ENCODE results near the gene SMAD3. TPM values are rescaled to one million over a fixed set of nuclear protein-coding genes. Genes with fewer than 3 reads are reported as not detected.

Gene SMAD3
- total and polyA plus RNA-seq, 4 donors: 4.0 to 12.2 (median 5.5) TPM

- Histone ChIP-seq H3K27ac (ENCODE audit: low read depth in 1 of 2, low read length in 2 of 2) (no peak overlapping the region), H3K4me3 (ENCODE audit: low read depth in 1 of 3, low read length in 3 of 3) (no peak overlapping the region), H3K4me1 (ENCODE audit: control insufficient read depth in 4 of 4, insufficient read depth in 4 of 4, low read length in 3 of 4) (peaks cover 3 to 14% (median 14%) of the 10 kb centered on the region in 4 donors), H3K9ac (ENCODE audit: low read depth in 1 of 2, low read length in 2 of 2) (no peak overlapping the region), H3K9me3 (ENCODE audit: control insufficient read depth in 4 of 4, low read length in 3 of 4) (no peaks in the 10 kb centered on the region), H3K36me3 (ENCODE audit: control insufficient read depth in 4 of 4, insufficient read depth in 3 of 4, low read depth in 1 of 4, low read length in 3 of 4) (no peaks in the 10 kb centered on the region), H3K27me3 (ENCODE audit: control insufficient read depth in 4 of 4, insufficient read depth in 4 of 4, low read length in 3 of 4) (no peaks in the 10 kb centered on the region)
- TF ChIP-seq SP1 (IDR thresholded peaks at IDR 0.05): no peak
- no peak for TF ChIP-seq JUND (IDR thresholded peaks at IDR 0.05)
- TF ChIP-seq HNF4G (IDR thresholded peaks at IDR 0.05): no peak
- no peak for TF ChIP-seq TAF1 (conservative IDR thresholded peaks at IDR 0.05)
- TF ChIP-seq FOXA1 (IDR thresholded peaks at IDR 0.05): no peak
- no peak for TF ChIP-seq ZBTB33 (IDR thresholded peaks at IDR 0.05)
- TF ChIP-seq, protein P1, sequence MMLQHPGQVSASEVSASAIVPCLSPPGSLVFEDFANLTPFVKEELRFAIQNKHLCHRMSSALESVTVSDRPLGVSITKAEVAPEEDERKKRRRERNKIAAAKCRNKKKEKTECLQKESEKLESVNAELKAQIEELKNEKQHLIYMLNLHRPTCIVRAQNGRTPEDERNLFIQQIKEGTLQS (IDR thresholded peaks at IDR 0.05): no peak
- TF ChIP-seq REST (IDR thresholded peaks at IDR 0.05): no peak
- TF ChIP-seq RXRA (IDR thresholded peaks at IDR 0.05): no peak
- TF ChIP-seq, protein P2, sequence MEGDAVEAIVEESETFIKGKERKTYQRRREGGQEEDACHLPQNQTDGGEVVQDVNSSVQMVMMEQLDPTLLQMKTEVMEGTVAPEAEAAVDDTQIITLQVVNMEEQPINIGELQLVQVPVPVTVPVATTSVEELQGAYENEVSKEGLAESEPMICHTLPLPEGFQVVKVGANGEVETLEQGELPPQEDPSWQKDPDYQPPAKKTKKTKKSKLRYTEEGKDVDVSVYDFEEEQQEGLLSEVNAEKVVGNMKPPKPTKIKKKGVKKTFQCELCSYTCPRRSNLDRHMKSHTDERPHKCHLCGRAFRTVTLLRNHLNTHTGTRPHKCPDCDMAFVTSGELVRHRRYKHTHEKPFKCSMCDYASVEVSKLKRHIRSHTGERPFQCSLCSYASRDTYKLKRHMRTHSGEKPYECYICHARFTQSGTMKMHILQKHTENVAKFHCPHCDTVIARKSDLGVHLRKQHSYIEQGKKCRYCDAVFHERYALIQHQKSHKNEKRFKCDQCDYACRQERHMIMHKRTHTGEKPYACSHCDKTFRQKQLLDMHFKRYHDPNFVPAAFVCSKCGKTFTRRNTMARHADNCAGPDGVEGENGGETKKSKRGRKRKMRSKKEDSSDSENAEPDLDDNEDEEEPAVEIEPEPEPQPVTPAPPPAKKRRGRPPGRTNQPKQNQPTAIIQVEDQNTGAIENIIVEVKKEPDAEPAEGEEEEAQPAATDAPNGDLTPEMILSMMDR (IDR thresholded peaks at IDR 0.05; ENCODE audit: low read depth, low read length, missing input control): no peak
- no peak for TF ChIP-seq EGR1 (IDR thresholded peaks at IDR 0.05; ENCODE audit: low read depth in 2 of 2)
- no peak for TF ChIP-seq FOXA2 (IDR thresholded peaks at IDR 0.05)
- TF ChIP-seq RAD21 (IDR thresholded peaks at IDR 0.05): no peak
- no peak for TF ChIP-seq MAX (IDR thresholded peaks at IDR 0.05)
- TF ChIP-seq GABPA (IDR thresholded peaks at IDR 0.05 in 1 of 2, conservative IDR thresholded peaks at IDR 0.05 in 1 of 2): no peak
- TF ChIP-seq HNF4A (conservative IDR thresholded peaks at IDR 0.05): no peak
- TF ChIP-seq NR2F2 (IDR thresholded peaks at IDR 0.05): no peak
- no peak for TF ChIP-seq YY1 (IDR thresholded peaks at IDR 0.05)
- 94% methylated on average over 5 of the region's 5 CpGs for WGBS
- no peak for DNase-seq (ENCODE audit: low spot score)
Measured at GRCh38 chr15:67035886-67036285, 29.5 kb upstream of the SMAD3 start.

Measured in liver (tissue), 9 donors.